ENCODE measurements around the gene PDLIM3.
"Not testable (repeated sequence)": the region's sequence is repeated elsewhere in the genome, so short reads cannot be mapped to it uniquely, and the experiment has no call there.

Gene PDLIM3

GRCh38 chr4:185518494-185518893 is 16.8 kb downstream of the PDLIM3 start:
- no peak overlapping the region for H3K4me3 ChIP-seq
- no peak for TF ChIP-seq CTCF (IDR thresholded peaks at IDR 0.05)
- DNase-seq (ENCODE audit: low spot score): no peak
- H3K27ac ChIP-seq: no peak overlapping the region

GRCh38 chr4:185518069-185518468 is 17.2 kb downstream of the PDLIM3 start:
- no peak overlapping the region for H3K27ac ChIP-seq
- DNase-seq (ENCODE audit: low spot score): no peak
- H3K4me3 ChIP-seq: no peak overlapping the region
- no peak for TF ChIP-seq CTCF (IDR thresholded peaks at IDR 0.05)

- Histone ChIP-seq H3K27ac (no peak overlapping the region), H3K4me3 (no peak overlapping the region)
- no peak for TF ChIP-seq CTCF (IDR thresholded peaks at IDR 0.05)
These were observed 20.1 kb downstream of the PDLIM3 start for GRCh38 chr4:185515248-185515647.

GRCh38 chr4:185514182-185514697 is 21.1 kb downstream of the PDLIM3 start:
- no peak for TF ChIP-seq CTCF (IDR thresholded peaks at IDR 0.05)
- Histone ChIP-seq H3K27ac (peak overlapping the region in 1 of 2 donors; percentile 77), H3K4me3 (no peak overlapping the region)
- no peak for DNase-seq (ENCODE audit: low spot score)

More at GRCh38 chr4:185515248-185515647, 20.1 kb downstream of the PDLIM3 start:
- no peak for DNase-seq (ENCODE audit: low spot score)

GRCh38 chr4:185513489-185514181 is 21.7 kb downstream of the PDLIM3 start:
- no peak for DNase-seq (ENCODE audit: low spot score)
- H3K4me3 ChIP-seq: peak overlapping the region; percentile 18
- TF ChIP-seq CTCF (IDR thresholded peaks at IDR 0.05): no peak
- peak overlapping the region; percentile 48 to 77 for H3K27ac ChIP-seq

- Histone ChIP-seq H3K27ac (peak overlapping the region in 1 of 2 donors; percentile 77), H3K4me3 (no peak overlapping the region)
- no peak for DNase-seq (ENCODE audit: low spot score)
- no peak for TF ChIP-seq CTCF (IDR thresholded peaks at IDR 0.05)
These were observed 22.8 kb downstream of the PDLIM3 start for GRCh38 chr4:185512516-185512915.

GRCh38 chr4:185511243-185511642 is 24.1 kb downstream of the PDLIM3 start:
- peak overlapping the region in 1 of 2 donors; percentile 46 for H3K27ac ChIP-seq
- DNase-seq (ENCODE audit: low spot score); H3K4me3 ChIP-seq: not testable (repeated sequence)
